22Rv1 (cell line): Measurements from ENCODE around the gene ATF6.

Experiments used
- ZFX ChIP-seq: fragments of 450-650 bp; IDR thresholded peaks from 2 replicates; pipeline ENCODE4 v1.6.1; 2017; ENCODE audit warnings: antibody characterized with exemption, borderline replicate concordance
- TF ChIP-seq, protein P1 (sequence below): fragments of 450-650 bp; IDR thresholded peaks from 2 replicates; pipeline ENCODE4 v1.5.1; 2017; ENCODE audit warnings: mild to moderate bottlenecking

DNA sequence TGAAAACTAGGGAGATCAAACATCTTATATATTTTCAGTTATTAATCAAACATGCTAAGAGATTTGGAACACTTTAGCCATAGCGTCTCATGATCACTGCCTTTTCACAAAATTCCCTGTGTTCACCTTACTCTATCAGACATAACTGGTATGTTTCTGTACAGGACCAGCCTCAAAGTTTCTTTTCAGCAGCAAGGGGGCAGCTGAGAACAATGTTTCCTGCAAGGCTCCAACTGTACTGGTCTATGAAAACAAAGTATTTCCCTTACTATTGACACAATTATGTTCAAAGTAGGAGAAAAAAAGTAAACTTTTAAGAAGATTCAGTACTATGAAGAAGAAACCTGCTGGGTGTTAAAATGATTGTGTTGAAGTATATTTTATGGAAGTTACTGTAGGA, 98.5 kb downstream of the ATF6 start:
- TF ChIP-seq, protein P1, sequence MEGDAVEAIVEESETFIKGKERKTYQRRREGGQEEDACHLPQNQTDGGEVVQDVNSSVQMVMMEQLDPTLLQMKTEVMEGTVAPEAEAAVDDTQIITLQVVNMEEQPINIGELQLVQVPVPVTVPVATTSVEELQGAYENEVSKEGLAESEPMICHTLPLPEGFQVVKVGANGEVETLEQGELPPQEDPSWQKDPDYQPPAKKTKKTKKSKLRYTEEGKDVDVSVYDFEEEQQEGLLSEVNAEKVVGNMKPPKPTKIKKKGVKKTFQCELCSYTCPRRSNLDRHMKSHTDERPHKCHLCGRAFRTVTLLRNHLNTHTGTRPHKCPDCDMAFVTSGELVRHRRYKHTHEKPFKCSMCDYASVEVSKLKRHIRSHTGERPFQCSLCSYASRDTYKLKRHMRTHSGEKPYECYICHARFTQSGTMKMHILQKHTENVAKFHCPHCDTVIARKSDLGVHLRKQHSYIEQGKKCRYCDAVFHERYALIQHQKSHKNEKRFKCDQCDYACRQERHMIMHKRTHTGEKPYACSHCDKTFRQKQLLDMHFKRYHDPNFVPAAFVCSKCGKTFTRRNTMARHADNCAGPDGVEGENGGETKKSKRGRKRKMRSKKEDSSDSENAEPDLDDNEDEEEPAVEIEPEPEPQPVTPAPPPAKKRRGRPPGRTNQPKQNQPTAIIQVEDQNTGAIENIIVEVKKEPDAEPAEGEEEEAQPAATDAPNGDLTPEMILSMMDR: no peak; the same call in 1 of the 2 replicates
- no peak for TF ChIP-seq ZFX
